Measurements from ENCODE around the gene CSAD. TPM values are rescaled to one million over a fixed set of nuclear protein-coding genes. Genes with fewer than 3 reads are reported as not detected.

CSAD gene
- total and polyA plus RNA-seq, 2 donors (not counting 3 experiments of a cell fraction or from before 2014, with no cell fraction given), result 21.1 to 24.4 TPM

GRCh38 chr12:53191096-53191884 lies 10.6 kb upstream of the CSAD start:
- DNase-seq (ENCODE audit: low read depth, low spot score) (no peak), FAIRE-seq (no peak)
- H3K27ac ChIP-seq (ENCODE audit: insufficient read depth, low read depth, low read length), result no peak overlapping the region
- no peaks in the 10 kb centered on the region for H3K9me3 ChIP-seq (replicated peaks; ENCODE audit: control insufficient read depth, insufficient read depth, low read length)
- no peaks in the 10 kb centered on the region for H3K27me3 ChIP-seq (ENCODE audit: control insufficient read depth in 2 of 2, insufficient read depth in 2 of 2, low read length in 2 of 2)
- no TSS peak for BruUV-seq (replicated peaks)
- TF ChIP-seq MAX (IDR thresholded peaks at IDR 0.05; ENCODE audit: insufficient read depth, insufficient read length) (no peak), EZH2 (IDR thresholded peaks at IDR 0.05; ENCODE audit: borderline replicate concordance, low read depth, low read length, severe bottlenecking) (no peak), JUN (IDR thresholded peaks at IDR 0.05; ENCODE audit: borderline replicate concordance, insufficient read depth, insufficient read length, low read depth) (no peak), FOS (IDR thresholded peaks at IDR 0.05; ENCODE audit: borderline replicate concordance, insufficient read depth, low read length) (no peak), POLR2AphosphoS5 (IDR thresholded peaks at IDR 0.05; ENCODE audit: insufficient read depth, low read depth, low read length) (no peak), MYC (IDR thresholded peaks at IDR 0.05; ENCODE audit: low read depth, low read length) (no peak), GATA2 (IDR thresholded peaks at IDR 0.05; ENCODE audit: insufficient read depth, insufficient read length, low read depth, low read length) (no peak), CTCF (IDR thresholded peaks at IDR 0.05; ENCODE audit: extremely low read depth in 1 of 2, insufficient read depth in 1 of 2, low read depth in 1 of 2, low read length in 2 of 2) (no peak), POLR2A (IDR thresholded peaks at IDR 0.05; ENCODE audit: low read depth, low read length) (no peak)
- H2AFZ ChIP-seq (ENCODE audit: low read depth, low read length), result no peak overlapping the region
- no peaks in the 10 kb centered on the region for H3K79me2 ChIP-seq (ENCODE audit: control insufficient read depth, insufficient read depth, low read length)
- no peak overlapping the region for H3K4me3 ChIP-seq (replicated peaks in 1 of 3; ENCODE audit: insufficient read depth in 1 of 3, low read depth in 1 of 3, low read length in 3 of 3)
- intact Hi-C loops (cut with micrococcal nuclease) (no loop called here), dilution Hi-C loops (cut with MboI; ENCODE audit: extremely low pct_ligation_motif_present, low sequenced_read_pairs) (no loop called here)
- no peak overlapping the region for H3K4me2 ChIP-seq (ENCODE audit: insufficient read depth, low read length)
- CTCF ChIA-PET, result interaction anchor here (1.0 to 7.2 kb wide), 5 partner anchors 16 to 125 kb away, joined by 3 to 102 read pairs (median 10); no protein-coding TSS in a partner anchor
- peaks cover 13 to 19% of the 10 kb centered on the region in 2 experiments for H3K36me3 ChIP-seq (ENCODE audit: control insufficient read depth in 2 of 2, extremely low read depth in 1 of 2, insufficient read depth in 2 of 2, low read length in 2 of 2)
- H4K20me1 ChIP-seq (replicated peaks; ENCODE audit: control insufficient read depth, extremely low read depth, insufficient read depth, low read length), result no peaks in the 10 kb centered on the region
- peaks cover 4% of the 10 kb centered on the region for H3K4me1 ChIP-seq (ENCODE audit: control insufficient read depth, extremely low read depth, insufficient read depth, low read length)
- no peaks in the 10 kb centered on the region for H3K9me1 ChIP-seq (replicated peaks; ENCODE audit: control insufficient read depth, extremely low read depth, insufficient read depth, low read length)
- H3K9ac ChIP-seq (replicated peaks; ENCODE audit: extremely low read depth, insufficient read depth, low read length), result no peak overlapping the region
- POLR2A ChIA-PET, result interaction anchor here (0.7 kb wide), 1 partner anchor 140 kb away, joined by 3 read pairs; no protein-coding TSS in a partner anchor

All from endothelial cell of umbilical vein (primary cell).